Measurements from ENCODE around the gene PRLH. TPM values are rescaled to one million over a fixed set of nuclear protein-coding genes. Genes with fewer than 3 reads are reported as not detected.

The PRLH gene
- total RNA-seq, 1 donor from 2014 or later, result not detected

GRCh38 chr2:237530472-237531433 is 35.6 kb upstream of the PRLH start:
- Mint-ChIP-seq H3K9me3 (ENCODE audit: unreplicated experiment) (no peaks in the 10 kb centered on the region), H3K4me1 (ENCODE audit: unreplicated experiment) (no peaks in the 10 kb centered on the region), H3K27me3 (ENCODE audit: unreplicated experiment) (no peaks in the 10 kb centered on the region), H3K36me3 (ENCODE audit: unreplicated experiment) (peaks cover 10% of the 10 kb centered on the region), H3K4me3 (ENCODE audit: unreplicated experiment) (no peak overlapping the region), H3K27ac (ENCODE audit: unreplicated experiment) (no peak overlapping the region)
- TF ChIP-seq CTCF (IDR thresholded peaks at IDR 0.05), result no peak
- DNase-seq (ENCODE audit: extremely low spot score, unreplicated experiment), result no peak

- DNase-seq (ENCODE audit: extremely low spot score, unreplicated experiment), result no peak
- H3K4me1 Mint-ChIP-seq (ENCODE audit: unreplicated experiment), result no peaks in the 10 kb centered on the region
- no peaks in the 10 kb centered on the region for H3K9me3 Mint-ChIP-seq (ENCODE audit: unreplicated experiment)
These were observed 34.2 kb upstream of the PRLH start for GRCh38 chr2:237532160-237532559.

GRCh38 chr2:237533668-237534161 is 32.7 kb upstream of the PRLH start:
- no peak overlapping the region for H3K27ac Mint-ChIP-seq (ENCODE audit: unreplicated experiment)
- H3K4me3 Mint-ChIP-seq (ENCODE audit: unreplicated experiment), result no peak overlapping the region
- no peak for TF ChIP-seq CTCF (IDR thresholded peaks at IDR 0.05)
- no peaks in the 10 kb centered on the region for H3K4me1 Mint-ChIP-seq (ENCODE audit: unreplicated experiment)
- H3K36me3 Mint-ChIP-seq (ENCODE audit: unreplicated experiment), result peaks cover 6% of the 10 kb centered on the region
- no peak for DNase-seq (ENCODE audit: extremely low spot score, unreplicated experiment)
- no peaks in the 10 kb centered on the region for H3K27me3 Mint-ChIP-seq (ENCODE audit: unreplicated experiment)
- no peaks in the 10 kb centered on the region for H3K9me3 Mint-ChIP-seq (ENCODE audit: unreplicated experiment)

More at GRCh38 chr2:237532160-237532559, 34.2 kb upstream of the PRLH start:
- Mint-ChIP-seq H3K27me3 (ENCODE audit: unreplicated experiment) (no peaks in the 10 kb centered on the region), H3K36me3 (ENCODE audit: unreplicated experiment) (peaks cover 9% of the 10 kb centered on the region), H3K4me3 (ENCODE audit: unreplicated experiment) (no peak overlapping the region), H3K27ac (ENCODE audit: unreplicated experiment) (no peak overlapping the region)
- TF ChIP-seq CTCF (IDR thresholded peaks at IDR 0.05), result no peak

GRCh38 chr2:237534380-237534779 is 32.0 kb upstream of the PRLH start:
- no peak for TF ChIP-seq CTCF (IDR thresholded peaks at IDR 0.05)
- Mint-ChIP-seq H3K4me3 (ENCODE audit: unreplicated experiment) (no peak overlapping the region), H3K9me3 (ENCODE audit: unreplicated experiment) (no peaks in the 10 kb centered on the region), H3K36me3 (ENCODE audit: unreplicated experiment) (peaks cover 3% of the 10 kb centered on the region), H3K27ac (ENCODE audit: unreplicated experiment) (no peak overlapping the region), H3K27me3 (ENCODE audit: unreplicated experiment) (no peaks in the 10 kb centered on the region), H3K4me1 (ENCODE audit: unreplicated experiment) (no peaks in the 10 kb centered on the region)
- DNase-seq (ENCODE audit: extremely low spot score, unreplicated experiment), result no peak

- no peak overlapping the region for H3K27ac Mint-ChIP-seq (ENCODE audit: unreplicated experiment)
- no peaks in the 10 kb centered on the region for H3K9me3 Mint-ChIP-seq (ENCODE audit: unreplicated experiment)
- peaks cover 3% of the 10 kb centered on the region for H3K36me3 Mint-ChIP-seq (ENCODE audit: unreplicated experiment)
- H3K4me3 Mint-ChIP-seq (ENCODE audit: unreplicated experiment), result no peak overlapping the region
- H3K27me3 Mint-ChIP-seq (ENCODE audit: unreplicated experiment), result no peaks in the 10 kb centered on the region
- no peak for TF ChIP-seq CTCF (IDR thresholded peaks at IDR 0.05)
- DNase-seq (ENCODE audit: extremely low spot score, unreplicated experiment), result no peak
- peaks cover 9% of the 10 kb centered on the region for H3K4me1 Mint-ChIP-seq (ENCODE audit: unreplicated experiment)
These were observed 30.8 kb upstream of the PRLH start for GRCh38 chr2:237535385-237536082.

Data from osteocyte (in vitro differentiated cells).